NCI-H2107 treated with DMSO at 0.1 percent for 48 hours (cell line): ENCODE results near the gene POLR3E.
"Not testable (repeated sequence)": the region's sequence is repeated elsewhere in the genome, so short reads cannot be mapped to it uniquely, and the experiment has no call there.

Source experiments
- DNase-seq: peaks from one replicate; lab custom pipeline; 2025; ENCODE audit not compliant: unreplicated experiment; lab: John Stamatoyannopoulos, UW

The POLR3E gene

GRCh38 chr16:22359679-22360078 is 62.5 kb downstream of the POLR3E start:
- DNase-seq = no peak

GRCh38 chr16:22360963-22361659 is 63.9 kb downstream of the POLR3E start:
- DNase-seq = no peak

GRCh38 chr16:22364241-22364640 is 67.0 kb downstream of the POLR3E start:
- no peak for DNase-seq

DNA sequence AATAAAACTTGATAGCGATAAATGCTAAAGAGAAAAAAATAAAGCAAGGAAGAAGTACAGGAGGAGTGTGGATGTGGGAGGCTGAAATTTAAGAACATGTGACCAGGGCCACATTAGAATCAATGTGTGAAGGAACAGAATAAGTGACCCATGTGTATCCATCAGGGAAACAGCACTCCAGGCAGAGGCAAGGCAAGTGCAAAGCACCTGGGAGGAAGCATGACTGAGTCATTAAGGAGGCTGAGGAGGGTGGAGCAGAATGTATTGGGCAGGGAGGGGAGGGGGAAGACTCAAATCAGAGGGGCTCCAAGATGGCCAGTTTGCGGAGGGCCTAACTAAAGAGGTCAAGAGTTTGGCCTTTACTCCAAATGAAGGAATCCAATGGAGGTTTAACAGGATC is 69.2 kb downstream of the POLR3E start:
- no peak for DNase-seq

GRCh38 chr16:22366889-22367288 is 69.7 kb downstream of the POLR3E start:
- no peak for DNase-seq

DNA sequence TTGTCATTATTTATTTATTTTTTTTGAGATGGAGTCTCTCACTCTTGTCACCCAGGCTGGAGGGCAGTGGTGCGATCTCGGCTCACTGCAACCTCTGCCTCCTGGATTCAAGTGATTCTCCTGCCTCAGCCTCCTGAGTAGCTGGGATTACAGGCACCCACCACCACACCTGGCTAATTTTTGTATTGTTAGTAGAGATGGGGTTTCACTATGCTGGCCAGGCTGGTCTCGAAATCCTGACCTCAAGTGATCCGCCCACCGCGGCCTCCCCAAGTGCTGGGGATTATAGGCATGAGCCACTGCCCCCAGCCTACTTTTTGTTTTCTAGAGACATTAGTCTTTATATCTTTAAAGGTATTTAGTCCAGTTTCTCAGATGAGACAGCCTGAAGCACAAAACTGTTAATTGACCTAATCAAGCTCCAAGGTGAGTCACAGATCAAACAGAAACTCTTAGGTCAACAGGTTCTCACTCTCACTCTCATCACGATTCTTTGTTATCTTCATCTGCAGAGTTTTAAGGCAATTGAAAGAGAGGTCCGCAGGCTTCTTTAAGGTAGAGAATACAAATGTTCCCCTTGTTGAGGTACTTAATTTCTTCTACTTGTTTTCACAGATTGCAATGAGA is 71.1 kb downstream of the POLR3E start:
- DNase-seq = not testable (repeated sequence)

DNA sequence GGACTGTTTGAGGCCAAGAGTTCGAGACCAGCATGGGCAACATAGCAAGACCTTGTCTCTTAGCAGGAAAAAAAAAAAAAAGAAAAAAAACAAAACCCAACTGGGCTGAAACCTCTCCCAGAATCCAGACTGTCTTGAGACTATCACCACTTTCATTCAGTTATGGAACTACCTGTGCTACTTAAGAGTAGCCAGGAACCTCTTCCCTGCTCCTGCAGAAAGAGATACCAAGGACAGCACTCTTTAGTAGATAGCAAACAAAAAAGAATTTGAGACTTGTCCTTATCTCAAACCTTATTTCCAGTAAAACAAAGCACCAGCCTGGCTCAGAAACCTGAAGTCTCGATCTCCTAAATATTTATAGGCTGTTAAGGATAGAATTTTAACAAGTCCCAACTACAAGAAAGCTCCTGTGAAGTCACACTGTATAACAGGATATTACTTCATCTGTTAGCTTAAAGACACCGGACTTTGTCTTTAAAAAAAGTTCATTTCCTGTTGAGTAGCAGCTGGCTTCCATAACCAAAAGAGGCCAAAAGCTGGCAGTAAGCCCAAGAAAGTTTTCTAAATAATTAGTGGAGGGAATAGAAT is 72.1 kb downstream of the POLR3E start:
- no peak for DNase-seq

GRCh38 chr16:22370038-22370820 is 73.0 kb downstream of the POLR3E start:
- DNase-seq = no peak

DNA sequence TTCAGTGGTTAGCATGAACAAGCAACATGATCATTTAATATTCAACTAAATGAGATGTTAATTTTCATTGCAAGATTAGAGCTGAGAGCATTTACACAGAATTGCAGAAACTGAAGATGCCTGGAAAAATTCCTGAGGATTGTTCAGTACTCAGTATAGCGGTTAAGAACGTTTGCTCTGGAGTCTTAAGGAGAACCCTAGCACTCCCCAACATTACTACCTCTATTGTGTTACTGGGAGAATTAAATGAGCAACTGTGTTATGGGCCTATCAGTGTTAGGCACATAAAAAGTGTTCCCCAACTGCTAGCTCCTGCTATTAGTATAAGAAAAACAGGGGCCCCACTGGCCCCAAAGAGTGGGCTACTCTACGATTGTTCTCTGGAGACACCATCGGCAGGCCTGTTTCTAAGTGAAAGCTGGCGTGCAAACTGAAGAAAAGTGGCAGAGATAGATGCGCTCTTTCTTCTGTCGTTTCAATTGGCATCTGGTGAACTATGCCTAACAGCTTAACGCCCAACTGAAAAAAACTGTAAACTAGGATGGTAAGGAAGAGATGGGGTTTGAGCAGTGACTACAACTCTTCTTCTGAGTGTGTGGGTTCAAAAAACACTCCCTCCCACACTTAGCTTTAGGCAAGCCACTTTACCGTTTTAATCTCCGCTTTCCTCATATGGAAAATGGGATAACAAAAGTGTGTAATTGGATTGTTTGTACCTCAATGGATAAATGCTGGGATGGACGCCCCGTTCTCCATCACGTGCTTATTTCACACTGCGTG is 75.9 kb downstream of the POLR3E start:
- no peak for DNase-seq

DNA sequence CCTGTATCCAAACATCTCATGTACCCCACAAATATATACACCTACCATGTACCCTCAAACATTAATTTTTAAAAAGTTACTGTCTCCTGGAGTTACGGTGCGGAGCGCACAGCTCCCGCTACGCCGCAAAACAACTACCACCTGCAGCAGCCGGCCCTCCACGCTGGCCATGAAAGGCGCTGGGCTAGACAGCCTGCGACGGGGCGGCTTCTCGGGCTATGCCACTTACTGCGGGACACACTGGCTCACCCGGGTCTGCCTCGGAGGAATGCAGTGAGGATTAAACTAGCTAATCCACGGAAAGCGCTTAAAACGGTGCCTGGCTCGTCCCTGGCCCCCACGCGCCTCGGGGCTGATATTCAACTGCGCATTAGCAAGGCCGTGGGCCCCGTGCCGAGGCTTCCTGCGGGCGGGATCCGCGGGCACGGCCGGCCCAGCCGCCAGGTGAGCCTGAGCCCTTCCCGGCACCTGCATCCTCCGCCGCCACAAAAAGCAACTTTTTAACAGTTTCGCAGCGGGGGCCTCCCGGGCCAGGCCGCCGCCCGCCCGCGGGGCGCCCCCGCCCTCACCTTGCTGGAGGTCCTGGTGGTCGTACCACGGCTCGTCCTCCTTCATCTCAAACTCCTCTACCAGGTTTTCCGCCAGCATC is 76.6 kb downstream of the POLR3E start:
- DNase-seq = no peak

DNA sequence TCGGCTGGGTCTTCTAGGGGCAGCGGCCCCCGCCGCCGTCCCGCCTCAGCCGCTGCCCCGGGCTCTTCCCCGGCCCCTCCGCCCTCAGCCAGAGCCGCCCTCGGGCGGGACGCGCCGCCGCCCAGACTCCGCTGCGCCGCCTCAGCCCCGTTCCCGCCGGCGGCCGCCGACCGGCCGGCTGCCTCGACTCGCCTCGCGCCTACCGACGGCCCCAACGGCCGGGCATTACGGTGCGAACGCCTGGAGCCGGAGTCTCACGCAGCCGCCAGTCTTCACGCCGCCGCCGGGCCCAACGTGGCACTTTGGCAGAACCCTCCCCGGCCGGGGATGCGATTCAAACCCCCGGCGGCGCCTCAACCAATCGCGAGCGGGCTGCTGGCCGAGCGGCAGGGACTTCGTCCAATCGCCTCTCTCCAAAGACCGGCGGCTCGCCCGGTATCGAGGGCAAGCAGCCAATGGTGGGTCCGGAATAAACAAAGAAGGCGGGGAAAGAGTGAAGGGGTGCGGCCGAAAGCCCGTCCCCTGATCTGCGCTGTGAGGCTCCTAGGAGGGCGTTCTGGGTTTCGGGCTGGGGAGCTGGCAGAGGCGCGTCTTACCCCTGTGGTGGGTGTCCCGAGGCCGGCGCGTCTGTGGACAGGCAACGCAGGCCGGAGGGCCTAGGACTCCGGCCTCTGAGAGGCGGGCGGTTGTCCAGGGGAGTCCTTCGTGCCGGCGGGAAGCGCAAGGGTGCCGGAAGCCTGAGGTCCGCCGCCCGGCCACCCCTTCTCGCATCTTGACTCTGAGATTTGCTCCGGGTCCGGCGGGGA is 77.3 kb downstream of the POLR3E start, which contains the start of gene CDR2:
Gene CDR2 (minus strand): TSS at position 309 of the 806 bp plus-strand sequence. CDS start 310 bp downstream, outside the sequence.
- DNase-seq = peak; percentile 90

DNA sequence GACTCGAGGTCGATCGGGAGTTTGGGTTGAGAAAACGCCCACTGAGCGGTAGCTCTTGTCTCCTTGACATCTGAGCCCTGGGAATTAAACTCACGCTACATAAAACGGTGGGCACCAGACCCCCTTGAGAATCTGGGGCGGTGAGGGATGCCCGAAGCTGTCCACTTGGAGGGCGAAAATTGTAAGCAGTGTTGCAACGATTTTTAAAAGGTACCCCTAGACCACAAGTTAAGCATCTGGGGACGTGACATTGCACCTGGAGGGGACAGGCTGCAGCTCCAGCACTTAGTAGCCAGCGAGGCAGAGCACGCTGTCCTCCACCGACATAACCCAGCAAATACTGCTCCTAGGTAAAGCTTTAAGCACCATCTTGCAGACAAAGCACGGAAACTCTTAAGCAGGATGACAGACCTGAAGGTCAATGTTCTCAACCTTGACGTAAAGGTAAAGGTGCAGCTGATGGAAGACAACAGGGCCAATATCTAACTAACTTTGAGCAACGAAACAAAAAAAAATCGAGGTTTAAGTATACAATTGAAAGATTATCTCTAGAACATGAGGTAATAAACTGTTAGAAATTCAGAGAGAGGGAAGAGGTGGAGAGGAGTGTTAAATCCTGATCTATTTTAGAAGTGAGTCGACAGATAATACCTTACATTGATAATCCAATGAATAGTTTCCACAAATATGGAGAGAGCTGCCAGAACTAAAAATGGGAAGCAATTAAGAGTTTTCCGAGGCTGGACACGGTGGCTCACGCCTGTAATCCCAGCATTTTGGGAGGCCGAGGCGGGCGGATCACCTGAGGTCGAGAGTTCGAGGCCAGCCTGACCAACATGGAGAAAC is 78.1 kb downstream of the POLR3E start:
- DNase-seq = no peak

- no peak for DNase-seq
Measured at GRCh38 chr16:22375963-22376640, 78.9 kb downstream of the POLR3E start.

DNA sequence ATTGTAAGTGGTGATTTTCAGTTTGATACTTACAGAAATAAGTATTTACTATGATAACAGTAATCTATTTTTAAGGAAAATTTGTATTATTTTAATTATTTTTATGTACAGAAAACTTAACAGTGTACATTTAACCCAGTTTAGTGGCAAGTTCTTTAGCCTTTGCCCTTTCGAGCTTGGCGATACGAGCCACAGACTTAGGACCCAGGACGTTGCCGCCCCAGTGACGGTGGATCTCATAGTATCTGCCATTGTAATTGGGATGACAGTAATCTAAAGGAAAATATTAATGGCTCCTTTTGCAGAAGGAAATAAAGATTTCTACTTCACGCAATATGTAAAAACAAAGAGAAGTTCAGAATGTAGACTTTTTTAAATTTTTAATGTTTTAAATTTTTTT is 82.4 kb downstream of the POLR3E start:
- DNase-seq = no peak

GRCh38 chr16:22380529-22380928 is 83.3 kb downstream of the POLR3E start:
- no peak for DNase-seq

DNA sequence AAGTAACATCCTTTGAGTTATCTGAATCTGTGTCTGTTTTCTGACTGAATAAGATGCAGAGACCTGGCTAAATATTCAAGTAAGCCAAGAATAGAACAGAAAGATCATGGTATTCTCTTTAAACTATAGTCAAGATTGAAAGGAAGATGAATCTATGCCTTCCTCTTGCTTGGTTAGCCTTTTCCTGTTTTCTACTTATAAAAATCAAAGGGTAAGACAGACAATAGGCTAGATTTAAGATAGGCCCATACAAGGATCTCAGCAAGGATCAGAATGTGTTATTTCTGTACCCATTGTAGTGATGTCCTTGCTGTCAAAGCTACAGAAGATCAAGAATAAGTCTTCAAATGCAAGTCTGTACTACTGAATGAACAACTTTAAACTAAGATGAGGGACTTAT is 84.2 kb downstream of the POLR3E start:
- no peak for DNase-seq

DNA sequence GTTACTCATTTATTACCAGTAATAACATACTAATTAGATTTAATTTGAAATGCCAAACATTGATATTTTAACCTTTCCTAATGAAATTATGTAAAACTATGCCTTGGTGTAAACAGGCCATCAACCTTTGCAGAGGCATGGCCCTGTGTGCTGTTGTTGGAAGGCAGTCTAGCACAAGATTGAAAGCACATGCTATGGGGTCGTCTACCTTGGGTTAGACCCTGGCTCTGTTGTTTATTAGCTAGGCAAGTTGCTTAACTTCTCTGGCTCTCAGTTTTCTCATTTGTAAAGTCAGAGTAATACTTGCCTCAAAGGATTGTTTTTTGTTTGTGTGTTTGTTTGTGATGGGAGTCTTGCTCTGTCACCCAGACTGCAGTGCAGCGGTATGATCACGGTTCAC is 86.6 kb downstream of the POLR3E start:
- no peak for DNase-seq
